Measurements from ENCODE around the gene SERPINF2.
A peak's percentile ranks its signal among the peaks of the same experiment; 100 is the strongest.

GRCh38 chr17:1792495-1793446 is 50.1 kb downstream of the SERPINF2 start:
- TF ChIP-seq ZBTB33 (IDR thresholded peaks at IDR 0.05; ENCODE audit: borderline replicate concordance, low read depth) (no peak), JUND (IDR thresholded peaks at IDR 0.05) (no peak), CTCF (IDR thresholded peaks at IDR 0.05) (no peak), EP300 (IDR thresholded peaks at IDR 0.05; ENCODE audit: borderline replicate concordance in 1 of 2, low read depth in 1 of 2, low read length in 1 of 2) (peak in 1 of 2 experiments; percentile 65; a peak in 1 of 4 replicates), POLR2AphosphoS5 (IDR thresholded peaks at IDR 0.05; ENCODE audit: low read depth, low read length) (no peak), EZH2phosphoT487 (IDR thresholded peaks at IDR 0.05; ENCODE audit: borderline replicate concordance, low read depth) (no peak), REST (IDR thresholded peaks at IDR 0.05; ENCODE audit: low read depth, low read length) (no peak), MAX (IDR thresholded peaks at IDR 0.05; ENCODE audit: low read depth) (no peak), RXRA (IDR thresholded peaks at IDR 0.05; ENCODE audit: borderline replicate concordance, low read depth) (no peak), RAD21 (IDR thresholded peaks at IDR 0.05; ENCODE audit: low read length) (0 out of 2 replicates have a peak, but pooled peaks have one; percentile 6), TAF1 (IDR thresholded peaks at IDR 0.05; ENCODE audit: borderline replicate concordance, low read depth, low read length) (no peak), FOXJ3 (CRISPR knock-in tag; IDR thresholded peaks at IDR 0.05) (no peak), RFX5 (IDR thresholded peaks at IDR 0.05; ENCODE audit: low read length) (no peak), NRF1 (IDR thresholded peaks at IDR 0.05; ENCODE audit: low read depth, low read length) (no peak)
